ENCODE results near the gene GTPBP2. TPM values are rescaled to one million over a fixed set of nuclear protein-coding genes. Genes with fewer than 3 reads are reported as not detected.

Gene GTPBP2
- total and polyA plus RNA-seq, 2 of the 4 experiments (the other 2 are of a cell fraction), result 38.4 to 86.6 TPM

DNA sequence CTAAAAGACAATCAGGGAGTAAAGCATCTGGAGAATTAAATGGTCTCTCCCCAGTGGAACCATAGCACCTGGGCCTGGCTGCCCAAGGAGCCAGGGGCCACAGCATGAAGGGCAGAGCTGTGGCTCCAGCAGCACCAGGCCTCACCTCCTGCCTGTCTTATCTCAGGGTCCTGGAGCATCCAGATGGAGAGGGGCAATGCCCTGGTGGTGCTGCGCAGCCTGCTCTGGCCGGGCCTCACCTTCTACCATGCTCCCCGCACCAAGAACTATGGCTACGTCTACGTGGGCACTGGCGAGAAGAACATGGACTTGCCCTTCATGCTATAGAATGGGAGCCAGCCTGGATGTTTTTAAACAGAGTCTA lies 41.5 kb upstream of the GTPBP2 start:
- H3K27ac ChIP-seq (ENCODE audit: insufficient read depth, low read length), result no peak overlapping the region
- POLR2A ChIA-PET (ENCODE audit: unreplicated experiment), result no interaction called here
- 93% methylated on average over 3 of the region's 6 CpGs; no CpG with 5 or more reads in 1 of the 2 experiments for WGBS, 2 experiments (ENCODE audit: extremely low coverage in 2 of 2, insufficient read length in 1 of 2)

More for the DNA sequence above, 41.5 kb upstream of the GTPBP2 start:
- H4K8ac ChIP-seq (ENCODE audit: low read depth in 2 of 2, low read length in 2 of 2), result no peak overlapping the region
- CTCF ChIA-PET, result no interaction called here
- H3K14ac ChIP-seq (replicated peaks; ENCODE audit: low read depth, low read length), result no peak overlapping the region
- no peak overlapping the region for H3K4ac ChIP-seq (ENCODE audit: low read depth, low read length)
- peaks cover 39% of the 10 kb centered on the region for H3K36me3 ChIP-seq (ENCODE audit: control insufficient read depth, insufficient read depth, low read length)
- dilution Hi-C loops (cut with HindIII; ENCODE audit: low sequenced_read_pairs, unreplicated experiment), result no loop called here
- no peak overlapping the region for H2AFZ ChIP-seq (replicated peaks; ENCODE audit: low read length, poor library complexity)
- no peak overlapping the region for H2BK20ac ChIP-seq (ENCODE audit: low read depth, low read length)
- H3K9me3 ChIP-seq (ENCODE audit: control insufficient read depth, insufficient read depth, low read length), result no peaks in the 10 kb centered on the region
- H2BK5ac ChIP-seq (ENCODE audit: low read depth, low read length, poor library complexity, severe bottlenecking), result no peak overlapping the region
- no peak overlapping the region for H3K18ac ChIP-seq (ENCODE audit: low read depth, low read length)
- H3K4me2 ChIP-seq (ENCODE audit: low read depth, low read length), result no peak overlapping the region
- H4K5ac ChIP-seq (ENCODE audit: low read depth, low read length), result no peak overlapping the region
- in situ Hi-C loops (cut with MboI; ENCODE audit: low sequenced_read_pairs), result no loop called here
- TF ChIP-seq MAZ (IDR thresholded peaks at IDR 0.05; ENCODE audit: borderline replicate concordance, low read depth, low read length), result no peak
- no peak for TF ChIP-seq SMC3 (IDR thresholded peaks at IDR 0.05; ENCODE audit: low read depth, low read length)
- TF ChIP-seq, protein P1, sequence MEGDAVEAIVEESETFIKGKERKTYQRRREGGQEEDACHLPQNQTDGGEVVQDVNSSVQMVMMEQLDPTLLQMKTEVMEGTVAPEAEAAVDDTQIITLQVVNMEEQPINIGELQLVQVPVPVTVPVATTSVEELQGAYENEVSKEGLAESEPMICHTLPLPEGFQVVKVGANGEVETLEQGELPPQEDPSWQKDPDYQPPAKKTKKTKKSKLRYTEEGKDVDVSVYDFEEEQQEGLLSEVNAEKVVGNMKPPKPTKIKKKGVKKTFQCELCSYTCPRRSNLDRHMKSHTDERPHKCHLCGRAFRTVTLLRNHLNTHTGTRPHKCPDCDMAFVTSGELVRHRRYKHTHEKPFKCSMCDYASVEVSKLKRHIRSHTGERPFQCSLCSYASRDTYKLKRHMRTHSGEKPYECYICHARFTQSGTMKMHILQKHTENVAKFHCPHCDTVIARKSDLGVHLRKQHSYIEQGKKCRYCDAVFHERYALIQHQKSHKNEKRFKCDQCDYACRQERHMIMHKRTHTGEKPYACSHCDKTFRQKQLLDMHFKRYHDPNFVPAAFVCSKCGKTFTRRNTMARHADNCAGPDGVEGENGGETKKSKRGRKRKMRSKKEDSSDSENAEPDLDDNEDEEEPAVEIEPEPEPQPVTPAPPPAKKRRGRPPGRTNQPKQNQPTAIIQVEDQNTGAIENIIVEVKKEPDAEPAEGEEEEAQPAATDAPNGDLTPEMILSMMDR (conservative IDR thresholded peaks at IDR 0.05; ENCODE audit: low read depth, low read length), result no peak
- TF ChIP-seq, protein P2, sequence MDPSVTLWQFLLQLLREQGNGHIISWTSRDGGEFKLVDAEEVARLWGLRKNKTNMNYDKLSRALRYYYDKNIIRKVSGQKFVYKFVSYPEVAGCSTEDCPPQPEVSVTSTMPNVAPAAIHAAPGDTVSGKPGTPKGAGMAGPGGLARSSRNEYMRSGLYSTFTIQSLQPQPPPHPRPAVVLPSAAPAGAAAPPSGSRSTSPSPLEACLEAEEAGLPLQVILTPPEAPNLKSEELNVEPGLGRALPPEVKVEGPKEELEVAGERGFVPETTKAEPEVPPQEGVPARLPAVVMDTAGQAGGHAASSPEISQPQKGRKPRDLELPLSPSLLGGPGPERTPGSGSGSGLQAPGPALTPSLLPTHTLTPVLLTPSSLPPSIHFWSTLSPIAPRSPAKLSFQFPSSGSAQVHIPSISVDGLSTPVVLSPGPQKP (IDR thresholded peaks at IDR 0.05; ENCODE audit: borderline replicate concordance, low read depth, low read length), result no peak
- no peak for TF ChIP-seq RAD21 (IDR thresholded peaks at IDR 0.05; ENCODE audit: low read length)
- TF ChIP-seq FOS (IDR thresholded peaks at IDR 0.05; ENCODE audit: low read depth, low read length), result no peak
- TF ChIP-seq NFE2L2 (IDR thresholded peaks at IDR 0.05; ENCODE audit: low read depth, low read length), result no peak
- no peak for TF ChIP-seq RFX5 (IDR thresholded peaks at IDR 0.05; ENCODE audit: low read depth, low read length)
- TF ChIP-seq, protein P3, sequence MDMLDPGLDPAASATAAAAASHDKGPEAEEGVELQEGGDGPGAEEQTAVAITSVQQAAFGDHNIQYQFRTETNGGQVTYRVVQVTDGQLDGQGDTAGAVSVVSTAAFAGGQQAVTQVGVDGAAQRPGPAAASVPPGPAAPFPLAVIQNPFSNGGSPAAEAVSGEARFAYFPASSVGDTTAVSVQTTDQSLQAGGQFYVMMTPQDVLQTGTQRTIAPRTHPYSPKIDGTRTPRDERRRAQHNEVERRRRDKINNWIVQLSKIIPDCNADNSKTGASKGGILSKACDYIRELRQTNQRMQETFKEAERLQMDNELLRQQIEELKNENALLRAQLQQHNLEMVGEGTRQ (IDR thresholded peaks at IDR 0.05; ENCODE audit: low read depth, low read length), result no peak
- no peak for TF ChIP-seq CEBPB (IDR thresholded peaks at IDR 0.05; ENCODE audit: low read depth, low read length)
- TF ChIP-seq POLR2A (IDR thresholded peaks at IDR 0.05; ENCODE audit: low read depth, low read length), result no peak
- no peak for TF ChIP-seq CHD1 (IDR thresholded peaks at IDR 0.05; ENCODE audit: low read depth, low read length)
- no peak for TF ChIP-seq MAFK (IDR thresholded peaks at IDR 0.05; ENCODE audit: low read depth, low read length)
- no peak for TF ChIP-seq BHLHE40 (IDR thresholded peaks at IDR 0.05; ENCODE audit: low read depth, low read length)
- TF ChIP-seq MXI1 (IDR thresholded peaks at IDR 0.05; ENCODE audit: borderline replicate concordance, low read depth, low read length), result no peak
- TF ChIP-seq RCOR1 (IDR thresholded peaks at IDR 0.05; ENCODE audit: insufficient replicate concordance, low read length), result no peak
- no peak overlapping the region for H3K56ac ChIP-seq (ENCODE audit: extremely low read depth, insufficient read depth, low read length)
- DNase-seq, result no peak
- H4K20me1 ChIP-seq (ENCODE audit: insufficient read depth, low read length), result no peaks in the 10 kb centered on the region; the same call in 1 of the 2 replicates
- no peaks in the 10 kb centered on the region for H3K27me3 ChIP-seq (ENCODE audit: control insufficient read depth, insufficient read depth, low read length)
- H3K79me1 ChIP-seq (ENCODE audit: low read depth in 1 of 2, low read length in 2 of 2), result no peaks in the 10 kb centered on the region
- no peak overlapping the region for H3K23ac ChIP-seq (ENCODE audit: low read depth, low read length)
- no peak overlapping the region for H4K91ac ChIP-seq (ENCODE audit: insufficient read depth, low read depth, low read length)
- no peak overlapping the region for H3K4me3 ChIP-seq (ENCODE audit: insufficient read depth, low read depth, low read length)
- no peak overlapping the region for H2BK120ac ChIP-seq (ENCODE audit: low read depth, low read length)
- no peak overlapping the region for H2BK15ac ChIP-seq (ENCODE audit: low read depth, low read length)
- H3K9ac ChIP-seq (ENCODE audit: low read depth, low read length), result no peak overlapping the region
- H3K9me1 ChIP-seq (ENCODE audit: insufficient read depth, low read length), result peaks cover 16% of the 10 kb centered on the region; the same call in 1 of the 2 replicates
- no TSS peak for BruUV-seq (replicated peaks)
- no peak overlapping the region for H2AK9ac ChIP-seq (replicated peaks; ENCODE audit: low read depth, low read length, poor library complexity)
- ATAC-seq (ENCODE audit: low read depth), result no peak
- no peak overlapping the region for H2AK5ac ChIP-seq (ENCODE audit: low read depth, low read length)
- H3K4me1 ChIP-seq (ENCODE audit: control insufficient read depth, insufficient read depth, low read length), result peaks cover 17% of the 10 kb centered on the region
- intact Hi-C loops (cut with micrococcal nuclease), result no loop called here

Measured in IMR-90 (cell line).